T47D (cell line): ENCODE measurements around the gene IQSEC1.

Source experiments
- DNase-seq, 2 experiments: peaks; one replicate each; pipeline versions ENCODE4 v3.0.0 to v3.0.0-alpha.2; 2011 to 2012; ENCODE audit warnings: low read depth in 1 of 2, low spot score in 1 of 2
- JUND ChIP-seq: IDR thresholded peaks from 2 replicates; pipeline ENCODE4 v1.6.1; 2012; ENCODE audit warnings: low read depth
- in situ Hi-C: cut with HindIII; loops from 2 replicates; pipeline ENCODE4 v1.10.0; 2016; ENCODE audit warnings: low sequenced_read_pairs, low pct_unique_long_range_greater_than_20kb

Gene IQSEC1

DNA sequence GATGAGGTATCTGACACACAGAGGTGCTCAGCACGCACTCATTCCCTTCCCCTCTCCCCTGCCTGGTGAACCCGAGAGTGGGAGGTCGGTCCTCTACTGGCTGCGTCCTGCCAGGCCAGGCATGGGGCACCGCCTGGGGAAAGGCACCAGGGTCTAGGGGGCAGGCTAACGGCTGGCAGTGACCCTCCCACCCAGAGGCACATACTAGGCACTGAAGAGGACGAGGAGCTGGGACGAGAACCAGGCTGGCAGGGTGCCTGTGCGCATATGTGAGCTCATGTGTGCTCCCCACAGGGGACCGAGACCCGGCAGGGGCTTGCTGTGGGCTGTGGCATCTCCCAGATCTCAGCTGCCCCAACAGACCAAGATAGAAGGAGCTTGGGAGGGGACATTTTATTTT, 86.7 kb downstream of the IQSEC1 start:
- in situ Hi-C loops: no loop called here
- no peak for TF ChIP-seq JUND
- no peak for DNase-seq

DNA sequence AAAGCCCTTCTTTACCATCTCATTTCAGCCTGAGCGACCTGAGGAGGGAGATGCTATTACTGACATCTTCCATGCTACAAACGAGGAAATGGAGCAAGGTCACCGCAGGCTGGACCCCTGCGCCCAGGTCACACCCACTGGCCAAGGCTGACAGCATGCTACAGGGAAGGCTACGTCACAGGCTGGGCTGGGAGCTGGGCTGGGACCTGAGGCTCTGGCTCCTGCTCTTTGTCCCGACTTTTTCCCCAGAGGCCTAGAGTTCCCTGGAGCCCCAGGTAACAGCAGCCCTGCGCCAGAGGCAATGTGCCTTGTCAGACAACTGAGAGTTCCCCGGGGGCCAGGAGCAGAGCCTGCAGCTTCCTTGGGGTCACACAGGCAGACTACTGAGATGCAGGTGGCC, 87.2 kb downstream of the IQSEC1 start:
- TF ChIP-seq JUND: no peak
- in situ Hi-C loops: no loop called here

DNA sequence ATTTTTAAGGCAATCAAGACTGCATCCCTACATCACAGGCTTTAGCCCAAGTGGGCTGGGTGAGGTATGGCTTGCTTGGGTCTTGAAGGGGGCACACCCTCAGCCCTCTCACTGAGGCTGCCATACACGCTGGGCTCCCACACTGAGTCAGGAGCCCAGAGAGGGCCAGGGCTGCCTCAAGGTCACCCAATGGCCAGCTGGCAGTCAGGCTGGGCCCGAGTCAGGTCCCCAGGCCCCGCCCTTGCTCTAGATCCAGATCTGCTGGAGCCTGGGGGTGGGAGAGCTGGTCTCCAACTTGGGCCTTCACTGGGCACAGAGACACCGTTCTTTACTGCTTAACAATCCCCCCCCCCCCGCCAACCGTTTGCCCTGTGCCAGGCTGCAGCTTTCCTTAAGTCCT, 88.1 kb downstream of the IQSEC1 start:
- in situ Hi-C loops: no loop called here
- TF ChIP-seq JUND: no peak

More for the DNA sequence above, 87.2 kb downstream of the IQSEC1 start:
- no peak for DNase-seq

DNA sequence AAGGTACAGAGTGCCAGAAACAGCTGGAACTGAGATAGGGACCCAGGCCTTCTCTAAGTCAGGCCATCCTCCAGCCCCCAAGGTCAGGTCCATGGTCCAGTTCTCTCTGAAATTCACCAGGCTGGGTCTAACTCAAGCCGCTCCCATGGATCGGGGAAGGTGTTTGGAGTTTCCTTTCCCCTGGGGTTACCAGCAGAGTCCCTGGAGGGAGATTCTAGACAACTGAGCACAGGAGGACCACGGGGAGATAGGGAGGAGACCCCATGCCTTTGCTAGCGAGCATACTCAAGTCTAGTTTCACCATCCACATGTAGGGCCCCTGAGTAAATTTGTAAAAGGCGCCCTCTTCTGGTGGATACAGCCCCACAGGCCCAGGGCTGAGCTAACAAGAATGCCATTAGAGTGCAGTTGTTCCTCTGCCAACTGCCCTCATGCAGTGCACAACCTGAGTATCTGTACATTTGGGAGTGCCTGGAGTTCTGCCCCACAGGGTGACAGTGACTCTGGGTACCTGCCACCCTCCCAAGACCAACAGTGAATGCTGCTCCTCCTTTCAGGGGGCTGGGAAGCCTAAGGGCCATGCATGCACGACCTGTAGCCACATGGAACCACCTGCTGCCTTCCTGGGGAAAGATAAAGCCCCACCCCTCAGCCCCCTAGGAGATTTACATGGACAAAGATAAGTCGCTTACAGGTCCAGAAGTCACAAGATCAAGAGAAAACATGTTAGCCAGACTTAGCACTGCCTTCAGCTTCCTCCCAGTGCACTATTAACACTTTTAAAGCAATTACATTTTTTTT, 89.0 kb downstream of the IQSEC1 start:
- in situ Hi-C loops: no loop called here
- peak; percentile 87 to 89 for DNase-seq
- TF ChIP-seq JUND: no peak

More for the DNA sequence above, 88.1 kb downstream of the IQSEC1 start:
- DNase-seq: no peak

DNA sequence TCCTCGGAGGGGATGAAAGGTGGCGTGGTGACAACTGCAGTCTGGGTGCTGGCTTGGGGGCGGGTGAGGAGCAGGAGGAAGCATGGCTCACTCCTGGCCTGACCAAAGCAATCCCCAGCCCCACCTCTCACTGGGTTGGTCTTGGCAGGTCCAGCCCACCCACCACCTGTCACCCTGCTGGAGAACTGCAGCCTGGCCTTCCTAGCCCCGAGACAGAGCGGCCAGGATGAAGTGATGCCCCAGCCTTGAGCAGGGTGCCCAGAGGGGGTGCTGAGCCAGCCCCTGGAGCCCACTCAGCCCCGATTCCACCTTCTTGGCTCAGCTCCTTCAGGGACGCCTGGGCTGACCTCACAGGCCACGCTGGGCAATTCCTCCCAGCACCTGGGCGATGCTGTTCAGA, 89.9 kb downstream of the IQSEC1 start:
- in situ Hi-C loops: no loop called here
- DNase-seq: no peak
- no peak for TF ChIP-seq JUND

DNA sequence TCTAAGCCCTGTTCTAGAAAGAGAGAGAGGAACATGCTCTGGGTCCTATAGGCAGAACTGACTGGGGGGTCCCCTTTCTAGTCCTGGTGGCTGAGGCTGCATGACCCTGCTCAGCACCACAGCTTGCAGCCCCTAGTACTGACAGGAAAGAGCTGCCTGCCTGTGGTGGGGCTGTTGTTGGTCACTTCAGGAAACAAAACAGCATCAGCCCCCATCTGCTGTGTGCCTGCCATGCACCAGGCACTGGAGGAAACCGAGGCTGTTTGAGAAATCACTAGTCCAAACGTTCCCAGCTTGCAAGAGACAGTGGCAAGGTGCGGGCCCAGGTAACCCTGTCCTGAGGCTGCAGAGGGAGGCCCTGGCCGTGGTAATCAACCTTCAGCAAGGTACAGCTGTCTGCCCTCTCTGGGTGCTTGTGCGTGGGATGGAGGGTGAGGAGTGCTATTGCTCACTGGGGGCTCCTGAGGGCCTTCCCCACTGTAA, 90.6 kb downstream of the IQSEC1 start:
- TF ChIP-seq JUND: no peak
- in situ Hi-C loops: no loop called here
- no peak for DNase-seq

DNA sequence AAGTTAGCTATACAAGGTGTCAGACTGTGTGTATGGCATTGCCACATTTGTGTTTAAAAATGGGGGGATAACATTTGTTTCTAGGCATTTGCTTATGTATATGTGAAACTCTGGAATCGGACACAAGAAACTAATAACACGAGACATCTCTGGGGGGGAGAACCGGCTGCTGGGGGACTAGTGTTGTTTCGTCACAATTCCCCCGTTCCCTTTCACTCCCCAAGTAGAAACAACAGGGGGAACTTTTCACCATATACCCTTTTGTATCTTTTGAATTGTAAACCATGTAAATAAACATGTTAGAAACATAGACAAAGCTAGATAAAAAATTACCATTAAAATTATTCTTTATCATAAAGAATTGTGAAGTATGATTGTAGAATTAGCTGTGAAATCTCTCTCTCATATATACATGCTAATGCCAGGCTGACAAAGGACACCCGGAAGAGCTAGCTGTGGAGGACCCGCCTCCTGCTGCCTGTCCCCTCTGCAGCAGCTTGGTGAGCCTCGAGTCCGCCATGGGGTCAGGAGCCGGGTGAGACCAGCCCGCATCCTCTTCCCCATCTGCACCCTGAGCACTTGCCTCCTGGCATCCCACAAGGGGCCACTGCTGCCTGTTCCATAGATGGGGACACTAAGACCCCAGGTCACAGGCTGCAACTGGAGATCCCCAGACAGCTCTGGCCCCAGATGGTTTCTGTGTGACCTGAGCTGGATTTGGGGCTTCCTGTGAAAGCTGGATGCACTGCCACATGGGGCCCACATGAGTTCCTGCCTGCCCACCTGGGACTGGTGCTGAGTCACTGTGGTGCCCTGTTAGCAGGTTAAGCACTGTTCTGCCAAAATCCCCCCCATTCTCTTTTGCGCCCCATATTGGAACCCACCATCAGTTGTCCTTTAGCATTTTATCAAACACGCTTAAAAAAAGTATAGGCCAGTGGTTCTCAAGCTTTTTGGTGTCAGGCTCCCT, 91.6 kb downstream of the IQSEC1 start:
- DNase-seq: no peak
- in situ Hi-C loops: no loop called here
- TF ChIP-seq JUND: no peak

DNA sequence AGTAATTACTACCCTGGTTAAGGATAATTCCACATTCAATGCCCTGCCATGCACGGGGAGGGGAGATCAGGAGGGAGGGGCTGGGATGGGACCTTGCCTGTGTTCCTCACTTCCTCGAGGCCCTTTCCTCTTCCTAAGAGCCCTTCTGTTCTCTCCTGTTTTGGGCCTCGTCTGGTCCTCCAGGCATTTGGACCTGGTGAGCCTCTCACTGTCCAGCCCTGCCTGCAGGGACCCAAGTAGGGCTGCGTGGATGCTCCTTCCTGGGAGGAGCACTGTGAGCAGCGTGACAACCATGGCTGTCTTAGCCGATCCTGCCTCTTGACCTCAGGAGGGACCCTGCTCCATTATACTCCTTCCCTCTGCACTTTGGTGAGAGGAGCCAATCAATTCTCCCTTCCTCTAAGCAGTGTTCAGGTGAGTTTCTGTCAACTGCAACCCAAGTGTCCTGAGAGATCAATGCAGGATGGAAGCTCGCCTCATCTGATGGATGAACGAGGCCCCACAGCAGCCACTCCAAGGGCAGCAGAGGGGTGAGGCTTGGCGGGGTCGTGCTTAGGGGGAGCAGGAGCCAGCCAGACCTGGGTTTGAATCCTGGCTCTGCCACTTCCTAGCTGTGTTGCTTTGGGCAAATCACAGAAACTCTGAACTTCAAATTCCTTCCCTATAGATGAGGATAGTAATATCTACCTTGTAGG, 92.5 kb downstream of the IQSEC1 start:
- in situ Hi-C loops: no loop called here
- DNase-seq: no peak
- no peak for TF ChIP-seq JUND

DNA sequence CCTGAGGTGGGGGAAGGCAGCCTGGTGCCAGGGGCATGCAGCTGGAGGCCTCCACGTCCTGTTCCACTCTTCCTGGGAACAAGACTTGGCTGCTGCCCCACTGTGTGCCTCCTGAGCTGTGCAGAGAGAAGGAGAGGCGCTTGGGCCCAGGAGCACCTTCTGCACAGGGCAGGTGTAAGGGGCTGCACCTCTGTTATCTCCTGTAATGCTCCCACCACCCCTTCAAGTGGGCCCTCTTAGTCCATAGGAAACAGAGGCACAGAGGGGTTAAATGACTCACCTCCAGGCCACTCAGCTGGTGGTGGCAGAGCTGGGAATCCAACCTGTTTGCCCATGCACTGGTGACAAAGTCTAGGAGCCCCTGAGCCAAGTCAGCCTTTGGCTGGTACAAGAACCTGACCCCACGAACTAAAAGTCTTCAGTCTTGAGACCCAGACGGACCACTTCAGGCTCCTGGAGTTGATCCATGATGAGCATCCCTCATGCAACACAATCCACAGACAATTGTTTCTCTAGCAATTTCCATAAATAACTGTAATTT, 93.2 kb downstream of the IQSEC1 start:
- DNase-seq: no peak
- no peak for TF ChIP-seq JUND
- in situ Hi-C loops: no loop called here

DNA sequence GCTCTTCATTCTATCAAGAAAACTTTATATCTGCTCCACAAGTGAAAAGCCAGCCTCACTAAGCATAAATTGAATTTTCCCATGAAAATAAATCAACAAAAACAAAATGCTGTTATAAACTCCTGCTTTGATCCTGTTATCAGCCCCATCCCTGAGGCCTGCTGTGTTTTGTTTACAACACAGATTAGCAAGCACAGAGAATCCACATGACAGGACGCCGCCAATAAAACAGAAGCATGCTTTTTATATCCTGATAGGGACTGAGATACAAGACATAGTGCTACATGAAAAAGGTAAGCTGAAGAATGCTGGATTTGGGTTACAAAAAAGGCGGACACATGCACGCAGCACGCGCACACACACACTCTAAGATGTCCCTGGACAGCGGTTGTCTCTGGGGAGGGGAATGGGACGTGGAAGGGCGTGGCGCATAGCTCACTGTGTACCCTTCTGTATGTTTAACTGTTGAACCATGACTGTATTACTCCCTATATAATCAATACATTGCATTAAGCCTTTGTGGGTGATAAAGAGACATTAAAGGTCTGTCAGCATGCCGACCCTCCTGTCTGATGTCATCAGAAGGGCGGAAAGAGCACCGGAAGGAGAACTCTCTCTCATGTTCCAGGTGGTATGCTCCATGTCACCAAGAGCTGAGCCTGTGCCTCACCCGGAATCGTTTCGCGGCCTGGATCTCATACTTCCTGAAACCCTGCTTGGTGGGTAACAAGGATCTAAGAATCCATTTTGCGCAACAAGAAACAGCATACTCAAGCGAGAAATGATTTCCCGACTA, 93.9 kb downstream of the IQSEC1 start:
- no peak for TF ChIP-seq JUND
- DNase-seq: no peak
- in situ Hi-C loops: no loop called here

DNA sequence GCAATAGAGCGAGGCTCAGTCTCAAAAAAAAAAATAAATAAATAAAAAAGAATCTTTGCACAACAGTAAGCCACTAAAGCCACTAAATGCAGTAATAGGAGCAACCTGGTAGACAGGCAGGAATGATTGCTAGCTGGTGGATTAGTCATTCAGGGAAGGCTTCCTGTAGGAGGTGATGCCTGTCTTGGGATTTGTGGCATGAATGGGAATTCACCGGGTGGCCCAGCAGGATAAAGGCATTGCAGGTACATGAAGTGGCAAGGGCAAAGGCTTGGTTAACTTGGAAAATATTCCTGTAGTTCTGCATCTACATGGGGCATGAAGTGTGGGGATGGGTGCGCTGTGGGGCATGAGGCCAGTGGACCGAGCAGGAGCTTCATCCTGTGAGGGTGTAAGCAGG, 94.5 kb downstream of the IQSEC1 start:
- no peak for TF ChIP-seq JUND
- DNase-seq: no peak
- in situ Hi-C loops: no loop called here
